CD4-positive, alpha-beta T cell treated with Interleukin-6 at 100 ng/mL for 8 hours (primary cell): ENCODE data around the gene WDR33.
"Not testable (repeated sequence)": the region's sequence is repeated elsewhere in the genome, so short reads cannot be mapped to it uniquely, and the experiment has no call there.

ENCODE experiments used
- DNase-seq: peaks from one replicate; pipeline ENCODE4 v3.0.0-alpha.2; 2020; ENCODE audit warnings: mixed read lengths, low spot score

WDR33 gene

DNA sequence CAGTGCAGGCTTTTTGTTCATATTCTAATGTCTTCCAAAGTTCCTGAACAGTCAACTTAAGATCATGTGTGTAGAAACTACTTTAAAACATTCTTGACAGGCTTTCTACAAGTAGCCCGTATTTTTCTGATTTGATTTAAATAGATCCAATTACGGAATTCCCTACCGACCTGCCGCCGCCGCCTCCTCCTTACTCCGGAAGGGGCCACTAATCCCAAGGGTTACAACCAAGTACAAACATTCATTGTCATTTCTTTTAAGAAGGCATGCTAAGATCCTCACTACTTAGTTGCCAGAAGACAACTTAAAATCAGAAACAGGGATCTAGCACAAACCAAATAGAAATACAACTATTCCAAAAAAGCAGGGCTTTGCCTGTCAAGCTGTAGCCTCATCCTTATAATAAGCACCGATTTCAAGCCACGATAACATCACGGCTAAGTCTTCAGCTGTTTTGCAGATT lies 784 bp downstream of the WDR33 start:
- DNase-seq: no peak

DNA sequence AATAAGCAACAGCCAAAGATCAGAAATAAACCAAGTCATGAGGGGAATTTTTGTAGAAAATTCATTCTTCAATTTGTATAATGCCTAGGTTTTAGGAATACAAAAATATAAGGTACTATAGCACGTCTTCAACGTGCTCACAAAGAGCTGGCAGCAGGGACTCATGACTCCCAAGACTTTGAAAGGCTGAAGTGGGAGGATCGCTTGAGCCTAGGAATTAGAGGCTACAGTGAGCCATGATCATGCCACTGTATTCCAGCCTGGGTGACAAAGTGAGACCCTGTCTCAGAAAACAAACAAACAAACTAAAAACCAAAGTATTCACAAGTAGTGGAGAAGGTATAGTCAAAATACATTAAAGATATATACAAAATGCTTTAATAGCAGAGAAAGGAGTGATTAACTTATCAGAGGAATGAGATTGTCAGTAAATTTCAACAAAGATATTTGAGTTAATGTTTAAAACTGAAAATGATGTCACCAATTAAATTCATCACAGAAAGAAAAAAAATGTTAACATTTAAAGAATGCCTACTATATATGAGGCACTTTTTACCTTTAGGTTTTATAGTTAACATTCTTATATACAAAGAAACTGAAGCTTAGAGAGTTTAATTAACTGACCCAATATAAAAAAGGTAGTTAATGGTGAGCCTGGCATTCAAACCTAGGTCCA lies 3.2 kb downstream of the WDR33 start:
- DNase-seq: no peak

DNA sequence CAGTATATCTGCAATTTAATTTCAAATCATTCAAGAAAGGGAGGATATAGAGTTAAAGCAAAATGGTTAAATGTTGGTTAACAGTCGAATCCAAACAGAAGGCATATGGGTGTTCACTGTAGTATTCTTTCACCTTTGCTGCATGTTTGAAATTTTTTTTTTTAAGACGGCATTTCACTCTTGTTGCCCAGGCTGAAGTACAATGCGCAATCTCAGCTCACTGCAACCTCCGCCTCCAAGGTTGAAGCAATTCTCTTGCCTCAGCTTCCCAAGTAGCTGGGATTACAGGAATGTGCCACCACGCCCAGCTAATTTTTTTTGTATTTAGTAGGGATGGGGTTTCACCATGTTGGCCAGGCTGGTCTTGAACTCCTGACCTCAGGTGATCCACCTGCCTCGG lies 4.1 kb downstream of the WDR33 start:
- not testable (repeated sequence) for DNase-seq

DNA sequence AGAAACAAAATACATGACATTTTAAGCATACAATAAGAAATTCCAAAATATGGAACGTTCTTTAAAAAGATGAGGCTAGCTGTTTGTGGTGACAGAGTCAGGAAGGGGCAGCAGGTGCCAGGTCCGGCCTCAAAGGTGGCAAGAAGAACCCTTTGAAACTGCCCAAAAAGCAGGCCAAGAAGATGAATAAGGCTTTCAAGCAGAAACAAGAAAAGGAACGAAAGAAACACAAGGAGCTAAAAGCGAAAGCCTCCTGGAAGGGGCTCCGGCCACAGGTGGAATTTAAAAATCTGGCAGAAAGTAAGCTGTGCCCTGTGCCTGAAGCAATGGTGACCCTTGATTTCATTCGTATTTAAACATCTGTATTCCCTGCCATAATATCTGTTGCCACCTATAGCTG lies 5.5 kb downstream of the WDR33 start:
- DNase-seq: no peak

DNA sequence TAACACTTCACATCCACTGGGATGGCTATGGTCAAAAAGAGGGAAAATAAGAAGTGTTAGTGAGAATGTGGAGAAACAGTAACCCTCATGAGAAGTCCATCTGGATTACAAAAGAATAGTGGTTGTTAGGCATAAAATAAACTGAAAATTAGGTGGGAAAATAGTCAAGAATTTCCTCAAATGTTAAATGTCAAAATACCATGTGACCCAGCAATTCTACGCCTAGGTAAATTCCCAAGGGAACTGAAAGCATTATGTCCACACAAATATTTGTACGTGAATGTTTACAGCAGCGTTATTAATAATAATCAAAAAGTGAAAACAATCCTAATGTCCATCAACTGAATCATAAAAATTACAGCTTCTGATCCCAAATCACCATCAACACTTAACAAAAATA lies 11.0 kb downstream of the WDR33 start:
- DNase-seq: no peak

DNA sequence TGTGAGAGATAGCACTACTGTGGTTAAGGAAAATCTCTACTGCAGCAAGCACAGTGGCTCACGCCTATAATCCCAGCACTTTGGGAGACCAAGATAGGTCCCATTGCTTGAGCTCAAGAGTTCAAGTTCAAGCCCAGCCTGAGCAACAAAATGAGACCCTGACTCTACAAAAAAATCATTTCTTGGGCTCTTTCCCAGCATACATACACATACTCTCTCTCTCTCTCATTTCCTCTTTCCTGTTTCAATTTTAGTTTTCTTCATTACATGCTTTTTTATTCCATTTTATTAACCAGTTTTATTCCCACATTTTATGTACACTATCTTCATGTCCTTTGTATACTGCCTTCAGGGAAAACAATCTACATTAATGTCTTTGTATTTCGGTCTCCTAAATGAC lies 14.6 kb downstream of the WDR33 start:
- no peak for DNase-seq

DNA sequence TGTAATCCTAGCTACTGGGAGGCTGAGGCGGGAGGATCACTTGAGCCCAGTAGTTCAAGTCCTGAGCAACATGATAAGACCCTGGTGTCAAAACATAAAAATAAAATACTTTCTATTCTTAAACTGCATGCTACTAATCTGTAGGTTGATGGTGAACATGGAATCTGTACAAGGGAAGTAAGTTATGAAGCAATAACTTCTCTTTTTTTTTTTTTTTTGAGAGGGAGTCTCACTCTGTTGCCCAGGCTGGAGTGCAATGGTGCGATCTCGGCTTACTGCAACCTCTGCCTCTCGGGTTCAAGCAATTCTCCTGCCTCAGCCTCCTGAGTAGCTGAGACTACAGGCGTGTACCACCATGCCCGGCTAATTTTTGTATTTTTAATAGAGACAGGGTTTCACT lies 16.1 kb downstream of the WDR33 start:
- DNase-seq: not testable (repeated sequence)

DNA sequence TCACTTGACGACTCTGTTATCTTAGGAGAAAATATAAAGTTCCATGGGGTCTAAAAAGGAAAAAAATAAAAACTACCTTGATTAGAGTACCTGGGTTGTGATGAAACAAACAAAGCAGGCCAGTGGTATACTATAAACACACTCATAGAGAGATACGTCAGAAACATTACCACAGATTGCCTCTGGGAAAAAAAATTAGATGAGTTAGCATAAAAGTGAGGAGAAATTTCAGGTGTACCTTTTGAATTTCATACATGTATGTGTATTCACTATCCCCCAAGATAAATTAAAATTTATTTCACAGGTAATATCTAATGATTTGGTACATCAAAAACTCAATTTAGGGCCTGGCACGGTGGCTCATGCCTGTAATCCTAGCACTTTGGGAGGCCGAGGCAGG lies 18.2 kb downstream of the WDR33 start:
- DNase-seq: no peak

DNA sequence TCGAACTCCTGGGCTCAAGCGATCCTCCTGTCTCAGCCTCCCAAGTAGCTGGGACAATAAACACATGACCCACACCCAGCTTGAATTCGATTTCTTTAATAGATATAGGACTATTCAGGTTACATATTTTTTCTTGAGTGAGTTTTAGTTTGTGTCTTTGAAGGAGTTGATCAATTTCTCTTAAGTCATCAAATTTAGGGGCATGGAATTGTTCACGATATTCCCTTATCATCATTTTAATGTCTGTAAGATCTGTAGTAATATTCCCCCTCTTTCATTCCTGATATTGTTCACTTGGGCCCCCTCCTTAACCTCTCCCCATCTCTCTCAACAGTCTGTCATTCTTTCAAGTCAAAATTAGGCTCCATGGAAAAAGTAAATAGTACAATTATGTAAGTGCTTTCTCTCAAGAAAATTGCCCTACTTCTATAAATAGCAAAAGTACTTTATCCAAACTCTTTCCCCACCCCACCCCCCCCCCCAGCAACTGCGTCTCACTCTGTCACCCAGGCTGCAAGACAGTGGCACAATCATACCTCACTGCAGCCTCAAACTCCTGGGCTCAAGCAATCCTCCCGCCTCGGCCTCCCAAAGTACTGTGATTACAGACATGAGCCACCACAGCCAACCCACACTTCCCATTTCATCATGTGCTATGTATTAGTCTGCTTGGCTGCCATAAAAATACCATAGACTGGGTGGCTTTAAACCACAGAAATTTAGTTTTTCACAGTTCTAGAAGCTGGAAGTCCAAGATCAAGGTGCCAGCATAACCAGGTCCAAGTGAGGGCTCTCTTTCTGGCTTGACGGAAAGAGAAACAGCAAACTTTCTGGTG lies 20.1 kb downstream of the WDR33 start:
- DNase-seq: no peak

DNA sequence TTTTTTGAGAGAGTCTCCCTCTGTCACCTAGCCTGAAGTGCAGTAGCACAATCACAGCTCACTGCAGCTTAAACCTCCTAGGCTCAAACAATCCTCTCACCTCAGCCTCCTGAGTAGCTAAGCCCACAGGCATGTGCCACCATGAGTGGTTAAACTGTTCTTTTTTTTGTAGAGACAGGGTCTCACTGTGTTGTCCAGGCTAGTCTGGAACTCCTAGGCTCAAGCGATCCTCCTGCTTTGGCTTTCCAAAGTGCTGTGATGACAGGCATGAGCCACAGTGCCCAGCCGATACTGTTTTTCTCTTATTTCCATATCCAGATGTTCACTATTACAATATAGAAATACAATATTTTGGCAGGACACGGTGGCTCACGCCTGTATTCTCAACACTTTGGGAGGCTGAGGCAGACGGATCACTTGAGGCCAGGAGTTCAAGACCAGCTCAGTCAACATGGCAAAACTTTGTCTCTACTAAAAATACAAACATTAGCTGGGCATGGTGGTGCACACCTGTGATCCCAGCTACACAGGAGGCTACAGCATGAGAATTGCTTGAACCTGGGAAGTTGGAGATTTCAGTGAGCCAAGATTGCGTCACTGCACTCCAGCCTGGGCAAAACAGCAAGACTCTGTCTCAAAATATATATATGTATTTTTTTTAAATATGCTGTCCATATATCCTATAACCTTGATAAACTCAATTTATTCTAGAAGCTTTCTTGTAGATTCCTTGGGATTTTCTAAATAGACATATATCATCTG lies 24.7 kb downstream of the WDR33 start:
- no peak for DNase-seq

DNA sequence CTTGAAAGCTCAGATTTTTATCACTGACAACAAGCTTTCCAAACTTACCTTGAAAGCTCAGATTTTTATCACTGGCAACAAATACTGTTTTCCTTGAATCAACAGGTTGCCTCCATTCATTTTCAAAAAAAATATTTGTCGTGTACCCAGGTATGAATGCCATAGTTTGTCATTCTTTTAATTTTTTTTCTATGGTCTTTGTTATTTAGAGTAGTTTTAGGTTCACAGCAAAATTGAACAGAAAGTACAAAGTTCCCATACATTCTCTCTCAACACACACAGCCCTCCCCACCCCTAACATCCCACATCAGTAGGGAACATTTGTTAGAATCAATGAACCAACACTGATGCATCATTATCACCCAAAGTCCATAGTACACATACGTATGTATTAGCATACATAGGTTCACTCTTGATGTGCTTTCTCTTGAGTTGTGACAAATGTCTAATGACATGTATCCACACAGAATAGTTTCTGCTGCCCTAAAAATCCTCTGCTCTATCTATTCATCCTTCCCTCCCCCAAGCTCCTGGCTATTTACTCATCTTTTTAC lies 25.9 kb downstream of the WDR33 start:
- no peak for DNase-seq

DNA sequence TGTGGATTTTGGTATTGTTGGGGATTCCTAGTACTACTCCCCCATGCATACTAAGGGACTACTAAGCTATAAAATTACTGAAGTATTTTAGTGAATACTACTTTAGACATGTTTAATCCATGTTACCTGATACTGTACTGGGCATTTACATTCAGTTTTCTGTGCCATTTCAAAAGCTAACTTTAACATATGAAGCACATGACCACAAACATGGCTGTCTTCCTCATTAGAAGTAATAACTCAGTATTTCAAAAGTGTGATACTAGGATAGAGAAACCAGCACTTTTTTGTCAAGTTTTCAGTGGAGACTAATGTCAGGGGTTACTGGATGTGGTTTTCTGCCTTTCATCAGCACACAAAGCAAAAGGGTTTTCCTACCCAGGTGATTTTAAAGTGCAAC lies 27.9 kb downstream of the WDR33 start:
- DNase-seq: no peak

DNA sequence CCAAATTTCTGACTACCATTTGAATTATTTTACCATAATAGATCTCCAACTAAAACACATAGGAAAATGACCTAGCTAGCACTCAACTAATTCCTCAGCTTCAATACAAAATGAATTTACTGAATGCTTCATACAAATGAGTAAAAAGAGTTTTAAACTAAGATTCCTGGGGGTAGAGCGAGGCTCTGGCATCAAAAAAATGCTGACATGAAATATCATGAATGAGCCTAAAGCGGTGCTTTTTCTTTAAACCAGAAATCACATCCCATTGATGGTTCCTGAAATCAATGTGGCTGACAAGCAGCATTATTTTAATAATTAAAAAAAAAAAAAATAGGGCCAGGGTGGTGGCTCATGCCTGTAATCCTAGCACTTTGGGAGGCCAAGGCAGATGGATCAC lies 32.1 kb downstream of the WDR33 start:
- DNase-seq: no peak

DNA sequence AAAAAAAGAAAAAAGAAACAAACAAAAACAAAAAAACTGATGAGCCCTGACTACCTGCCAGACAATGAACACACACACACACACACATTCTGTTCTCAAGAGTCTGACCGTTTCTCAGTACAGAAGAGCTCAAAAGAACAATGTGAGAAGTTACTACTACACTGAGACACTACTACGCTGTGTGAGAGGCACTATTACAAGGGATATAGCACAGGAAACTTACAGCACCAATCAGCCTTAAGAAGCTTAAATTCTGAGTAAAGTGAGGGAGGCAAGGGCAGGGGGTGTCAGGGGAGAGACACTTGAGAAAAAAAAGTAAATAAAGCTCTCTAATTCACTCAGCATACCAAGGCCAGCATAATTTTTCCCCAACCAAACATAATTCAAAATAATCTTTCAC lies 32.5 kb downstream of the WDR33 start:
- no peak for DNase-seq

DNA sequence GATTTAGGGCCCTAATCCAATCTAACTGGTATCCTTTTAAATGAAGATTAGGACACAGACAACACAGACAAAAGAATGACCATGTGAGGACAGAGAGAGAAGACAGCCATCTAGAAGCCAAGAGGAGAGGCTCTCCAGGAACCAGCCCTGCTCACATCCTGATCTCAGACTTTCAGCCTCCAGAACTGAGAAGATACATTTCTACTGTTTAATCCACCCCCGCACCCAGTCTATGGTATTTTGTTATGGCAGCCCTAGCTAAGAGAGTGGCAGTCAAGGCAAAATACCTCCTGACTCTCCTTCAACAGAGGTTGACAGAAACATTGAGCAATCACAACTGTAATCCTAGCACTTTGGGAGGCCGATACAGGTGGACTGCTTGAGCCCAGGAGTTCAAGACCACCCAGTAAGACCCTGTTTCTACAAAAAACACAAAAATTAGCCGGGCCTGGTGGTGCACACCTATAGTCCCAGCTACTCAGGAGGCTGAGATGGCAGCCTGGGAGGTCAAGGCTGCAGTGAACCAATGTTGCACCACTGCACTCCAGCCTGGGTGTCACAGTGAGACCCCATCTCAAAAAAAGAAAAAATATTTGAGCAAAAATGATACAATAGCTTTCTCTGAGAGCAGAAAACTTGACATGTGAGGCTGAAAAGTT lies 34.7 kb downstream of the WDR33 start:
- DNase-seq: no peak

DNA sequence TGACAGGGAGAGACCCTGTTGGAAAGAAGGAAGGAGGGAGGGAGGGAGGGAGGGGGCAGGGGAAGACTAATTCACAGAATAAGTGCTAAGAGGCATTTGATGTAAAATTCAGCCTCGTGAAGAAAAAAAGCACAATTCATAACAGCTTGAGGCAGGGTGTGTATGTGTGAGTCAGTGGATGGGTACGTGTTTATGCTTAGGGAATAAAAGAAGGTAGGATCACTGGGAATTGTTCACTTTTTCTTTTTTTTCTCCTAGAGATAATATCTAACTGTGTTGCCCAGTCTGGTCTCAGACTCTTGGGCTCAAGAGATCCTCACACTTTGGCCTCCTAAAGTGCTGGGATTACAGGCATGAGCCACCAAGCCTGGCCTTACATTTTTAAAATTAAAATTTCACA lies 39.2 kb downstream of the WDR33 start:
- no peak for DNase-seq

DNA sequence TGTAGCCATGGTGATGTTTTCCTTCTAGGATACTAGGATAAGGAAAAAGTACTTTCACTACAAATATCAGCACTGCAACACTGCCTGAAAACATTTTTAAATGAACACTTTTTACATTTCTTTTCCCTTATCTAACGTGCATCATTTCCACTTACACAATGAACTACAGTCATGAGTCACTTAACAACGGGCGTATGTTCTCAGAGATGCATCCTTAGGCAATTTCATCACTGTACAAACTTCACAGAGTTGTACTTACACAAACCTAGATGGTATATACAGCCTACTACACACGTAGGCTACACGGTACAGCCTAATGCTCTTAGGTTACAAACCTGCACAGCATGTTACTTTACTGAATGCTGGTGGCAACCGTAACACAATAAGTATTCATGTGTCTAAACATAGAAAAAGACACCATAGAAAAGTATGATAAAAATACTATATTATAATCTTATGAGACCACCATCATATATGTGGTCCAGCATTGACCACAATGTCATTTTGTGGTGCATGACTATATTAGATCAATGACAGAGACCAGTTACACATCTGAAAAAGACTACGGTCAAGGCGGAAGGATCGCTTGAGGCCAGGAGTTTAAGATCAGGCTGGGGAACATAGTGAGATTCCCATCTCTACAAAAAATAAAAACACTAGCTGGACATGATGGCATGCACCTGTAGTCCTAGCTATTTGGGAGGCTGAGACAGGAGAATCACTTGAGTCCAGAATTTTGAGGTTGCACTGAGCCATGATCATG lies 39.8 kb downstream of the WDR33 start:
- no peak for DNase-seq

DNA sequence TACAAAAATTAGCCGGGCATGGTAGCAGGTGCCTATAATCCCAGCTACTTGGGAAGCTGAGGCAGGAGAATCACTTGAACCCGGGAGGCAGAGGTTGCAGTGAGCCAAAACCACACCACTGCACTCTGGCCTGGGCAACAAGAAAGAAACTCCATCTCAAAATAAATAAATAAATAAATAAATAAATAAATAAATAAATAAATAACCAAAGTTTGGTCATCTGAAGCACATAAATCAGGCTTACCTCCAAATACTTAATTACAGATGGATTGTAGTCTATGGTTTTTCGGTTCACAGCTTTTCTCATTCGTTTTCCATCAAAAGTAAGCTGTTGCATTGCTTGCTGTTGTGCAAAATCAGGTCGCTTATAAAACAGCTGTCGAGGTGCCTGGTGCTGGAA lies 40.4 kb downstream of the WDR33 start:
- not testable (repeated sequence) for DNase-seq

DNA sequence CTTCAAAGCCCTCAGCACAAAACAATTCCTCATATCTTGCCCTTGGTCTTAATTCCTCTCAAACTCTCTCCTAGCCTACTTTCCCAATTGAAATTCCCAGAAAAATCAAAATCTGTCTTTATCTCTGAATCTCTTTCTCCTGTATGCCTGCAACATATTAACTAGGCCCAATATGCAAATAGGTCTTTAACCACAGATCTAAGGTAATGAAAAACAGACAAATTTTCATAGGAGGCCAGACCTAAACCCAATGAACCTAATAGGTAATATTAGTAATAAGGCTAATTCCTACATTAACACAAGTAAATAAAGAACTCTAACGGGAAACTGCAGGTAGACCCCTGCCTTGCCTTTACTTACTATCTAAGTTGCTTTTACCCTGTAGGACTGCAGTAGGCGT lies 41.4 kb downstream of the WDR33 start:
- DNase-seq: no peak

DNA sequence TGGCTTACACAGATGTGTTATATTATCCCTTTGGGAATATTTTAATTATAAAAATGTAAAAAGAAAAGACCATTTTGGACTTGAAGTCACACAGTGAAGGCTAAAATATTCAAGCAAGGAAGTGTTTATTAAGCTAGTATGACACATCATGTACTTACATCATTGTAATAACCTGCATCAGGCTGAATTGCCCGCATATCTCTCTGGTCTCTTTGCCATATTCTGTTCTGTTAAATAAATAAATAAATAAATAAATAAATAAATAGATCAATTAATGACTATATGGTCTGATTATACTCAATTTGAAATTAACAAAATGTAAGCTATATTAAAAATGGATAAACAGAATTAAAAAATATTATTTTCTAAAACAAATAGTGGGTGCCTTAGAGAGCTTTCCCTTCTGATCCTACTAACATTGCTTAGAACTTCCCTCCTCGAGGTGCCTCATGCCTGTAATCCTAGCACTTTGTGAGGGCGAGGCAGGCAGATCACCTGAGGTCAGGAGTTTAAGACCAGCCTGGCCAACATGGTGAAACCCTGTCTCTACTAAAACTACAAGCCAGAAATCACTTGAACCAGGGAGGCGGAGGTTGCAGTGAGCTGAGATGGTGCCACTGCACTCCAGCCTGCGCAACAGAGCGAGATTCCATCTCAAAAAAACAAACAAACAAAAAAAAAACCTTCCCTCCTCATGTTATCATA lies 42.0 kb downstream of the WDR33 start:
- no peak for DNase-seq

DNA sequence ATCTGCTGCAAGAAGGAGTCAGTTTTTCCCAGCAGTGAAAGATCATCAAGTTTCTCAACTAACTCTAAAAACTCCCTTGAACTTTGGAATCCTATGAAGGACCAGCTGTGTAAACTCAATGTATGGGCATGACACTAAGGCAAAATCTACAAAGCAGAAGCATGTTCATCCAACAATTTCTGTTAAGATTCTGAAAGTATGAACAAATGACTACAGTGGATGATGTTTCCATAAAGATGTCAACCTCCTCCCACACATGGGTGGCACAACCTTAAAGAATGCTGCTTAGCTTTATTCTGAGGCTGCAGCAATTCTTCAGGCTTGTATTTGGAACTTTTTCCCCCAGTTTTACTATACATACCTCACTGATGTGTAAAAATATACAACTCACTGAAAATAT lies 47.2 kb downstream of the WDR33 start:
- no peak for DNase-seq
